Measurements from ENCODE around the gene FAM170B.

Gene FAM170B

DNA sequence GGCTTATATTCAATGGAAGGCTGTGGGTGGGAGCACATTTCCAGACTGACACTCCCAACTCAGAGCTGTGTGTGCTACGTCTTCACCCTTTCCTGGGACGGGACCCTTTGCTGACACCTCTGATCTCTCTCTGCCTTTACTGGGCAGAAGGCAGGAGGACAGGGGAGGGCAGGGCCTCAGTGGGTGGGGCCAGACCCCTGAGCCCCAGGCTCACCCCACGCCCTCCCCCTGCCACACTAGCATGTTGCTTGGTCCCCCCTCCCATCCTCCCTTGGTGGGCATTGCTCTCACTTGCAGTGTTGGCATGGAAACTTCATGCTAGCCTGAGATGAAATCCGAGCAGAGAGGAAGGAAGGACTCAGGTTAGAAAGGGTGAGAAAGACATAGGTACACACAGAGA lies 36.0 kb upstream of the FAM170B start:
- no peak for DNase-seq (ENCODE audit: low read depth, low spot score)

DNA sequence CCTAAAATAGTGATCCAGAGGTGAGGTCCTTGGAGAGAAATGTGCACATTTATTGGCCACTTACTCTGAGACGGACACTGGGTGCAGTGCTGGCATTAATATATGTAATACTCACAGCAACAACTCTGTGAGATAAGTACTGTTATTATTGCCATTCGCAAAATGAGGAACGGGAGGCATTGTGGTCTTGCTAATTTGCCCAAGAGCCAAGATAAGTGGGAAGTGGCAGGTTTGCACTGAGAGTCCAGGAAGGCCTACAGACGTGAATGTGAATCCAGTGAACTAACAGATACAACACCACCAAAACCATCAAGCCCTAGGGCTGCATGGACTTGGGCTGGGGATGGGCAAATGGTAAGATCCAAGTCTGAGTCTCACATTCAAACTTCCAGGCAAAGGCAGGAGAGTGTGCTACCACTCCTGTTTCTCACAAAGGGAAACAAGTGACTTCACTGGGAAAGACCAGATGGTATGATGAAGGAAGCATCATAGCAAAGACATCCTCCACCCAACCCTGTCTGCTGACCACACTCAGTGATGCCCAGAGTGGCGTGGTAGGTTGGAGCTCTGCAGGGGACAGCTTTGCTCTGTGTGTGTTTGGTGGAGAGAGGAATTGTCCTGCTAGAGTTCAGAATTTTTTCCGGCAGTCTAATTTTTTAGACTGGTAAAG lies 35.1 kb upstream of the FAM170B start:
- DNase-seq (ENCODE audit: low read depth, low spot score) = no peak

DNA sequence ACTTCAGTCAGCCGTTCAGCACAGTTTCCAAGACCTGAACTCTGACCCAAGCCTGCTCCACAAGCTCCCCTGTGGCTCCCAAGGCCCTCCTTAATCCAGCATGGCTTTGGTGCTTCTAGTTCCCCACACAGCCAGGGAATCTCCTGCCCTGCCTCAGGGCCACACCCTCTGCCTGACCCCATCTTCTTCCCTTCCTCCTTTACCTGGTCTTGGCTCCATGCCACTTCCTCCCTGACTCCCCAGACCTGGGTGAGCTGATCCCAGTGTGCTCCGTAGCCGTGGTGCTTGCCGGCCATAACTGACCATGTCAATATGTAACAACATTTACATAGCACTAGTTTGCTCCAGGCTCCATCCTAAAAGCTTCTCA lies 34.3 kb upstream of the FAM170B start:
- no peak for DNase-seq (ENCODE audit: low read depth, low spot score)

DNA sequence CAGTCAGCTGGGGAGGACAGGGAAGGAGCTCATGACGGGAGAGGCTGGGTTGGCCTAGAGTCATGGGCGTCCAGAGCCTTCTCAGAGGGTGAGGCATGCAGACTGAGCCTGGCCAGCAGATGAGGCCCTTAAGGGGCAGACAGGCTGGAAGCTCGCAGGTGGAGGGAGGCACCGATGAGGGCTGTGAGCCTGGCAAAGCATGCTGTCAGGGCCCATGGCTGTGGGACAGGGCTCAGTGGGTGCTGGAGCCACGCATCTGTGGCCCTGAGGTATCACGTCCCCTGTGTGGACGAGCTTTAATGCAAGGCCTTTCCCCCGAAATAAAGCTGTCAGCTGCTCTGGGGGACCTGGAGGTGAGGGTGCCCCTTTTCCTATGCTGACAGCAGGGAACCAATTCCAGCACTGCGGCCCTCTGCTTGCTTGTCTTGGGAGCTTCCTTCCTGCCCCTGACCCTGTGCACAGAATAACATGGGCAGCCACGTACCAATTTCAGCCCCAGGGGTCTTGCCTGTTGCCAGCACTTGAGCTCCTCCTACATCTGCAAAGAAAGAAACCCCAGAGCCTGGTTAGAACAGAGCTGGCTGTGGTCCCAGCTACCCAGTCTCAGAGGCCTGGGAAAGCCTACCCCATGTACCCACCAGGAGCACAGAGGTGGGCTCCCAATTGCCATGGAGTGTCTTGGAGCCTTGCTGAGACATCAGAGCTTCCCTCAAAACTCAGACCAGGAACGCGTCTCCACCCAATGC lies 33.8 kb upstream of the FAM170B start:
- DNase-seq (ENCODE audit: low read depth, low spot score) = no peak

DNA sequence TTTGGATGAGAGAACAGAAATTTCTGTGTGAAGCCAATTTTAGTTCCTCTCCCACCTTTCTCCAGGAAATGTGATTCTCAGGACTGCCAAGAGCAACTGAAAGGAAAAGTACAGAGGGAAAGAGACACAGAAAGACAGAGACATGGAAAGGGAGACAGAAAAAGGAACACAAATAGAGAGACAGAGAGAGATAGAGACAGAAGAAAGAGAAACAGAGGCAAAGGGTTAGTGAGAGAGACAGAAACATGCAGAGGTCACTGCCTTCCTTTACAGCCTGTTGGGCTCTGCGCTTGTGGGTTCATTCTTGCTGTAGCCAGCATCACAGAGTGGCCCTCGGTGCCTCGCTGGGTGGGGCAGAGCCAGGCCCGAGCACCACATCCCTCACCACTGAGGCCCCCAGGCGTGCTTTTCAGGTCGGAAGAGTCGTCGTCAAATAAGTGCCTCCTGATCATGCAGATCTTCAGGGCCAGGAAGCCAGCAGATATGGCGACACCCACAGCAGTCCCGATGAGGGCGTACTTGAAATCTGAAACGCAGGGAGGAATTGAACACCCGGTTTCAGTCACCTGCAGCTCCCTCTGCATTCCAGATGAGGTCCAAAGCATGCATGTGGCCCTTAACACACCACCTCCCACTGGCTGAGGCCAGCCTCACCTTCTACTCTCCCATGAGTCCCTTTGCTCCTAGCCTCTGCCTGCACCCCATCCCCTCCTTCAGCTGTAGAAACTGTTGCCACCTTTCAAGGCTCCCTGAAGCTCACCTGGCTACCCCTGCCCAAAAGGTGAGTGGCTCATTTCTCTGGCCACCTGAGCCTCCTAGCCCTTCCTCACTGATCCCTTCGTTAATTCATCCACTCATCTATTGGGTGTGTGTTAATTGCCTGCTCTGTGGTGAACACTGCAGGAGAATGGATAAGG lies 32.9 kb upstream of the FAM170B start:
- DNase-seq (ENCODE audit: low read depth, low spot score) = no peak

DNA sequence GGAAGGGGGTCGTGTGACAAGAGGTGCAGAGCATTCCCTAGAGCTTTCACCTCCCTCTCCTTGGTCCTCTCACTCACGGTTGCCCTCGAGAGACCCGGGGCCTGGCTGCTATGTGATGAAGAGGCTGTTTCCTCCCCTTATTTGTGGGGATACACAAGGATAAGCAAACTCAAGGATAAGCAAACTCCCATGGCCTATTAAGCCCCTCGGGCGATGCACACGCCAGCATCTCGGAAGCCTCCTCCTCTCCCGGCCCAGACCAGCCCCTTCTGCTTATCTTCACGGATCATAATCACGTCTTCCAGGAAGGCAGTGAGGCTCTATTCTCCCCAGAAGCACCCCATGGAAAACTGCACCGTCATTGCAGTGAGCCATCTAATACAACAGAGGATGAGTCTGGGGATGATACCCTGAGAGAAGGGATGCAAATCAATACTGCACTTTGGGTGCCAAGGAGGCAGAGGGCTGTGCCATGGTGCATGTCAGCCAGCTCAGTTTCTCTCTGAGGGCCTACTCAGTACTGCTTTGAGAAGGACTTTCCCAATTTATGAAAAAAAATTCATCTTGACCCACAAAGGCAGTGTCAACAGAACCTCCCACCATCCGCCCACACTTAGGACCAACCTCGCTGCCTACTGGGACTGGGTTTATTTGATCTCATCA lies 32.1 kb upstream of the FAM170B start:
- no peak for DNase-seq (ENCODE audit: low read depth, low spot score)

DNA sequence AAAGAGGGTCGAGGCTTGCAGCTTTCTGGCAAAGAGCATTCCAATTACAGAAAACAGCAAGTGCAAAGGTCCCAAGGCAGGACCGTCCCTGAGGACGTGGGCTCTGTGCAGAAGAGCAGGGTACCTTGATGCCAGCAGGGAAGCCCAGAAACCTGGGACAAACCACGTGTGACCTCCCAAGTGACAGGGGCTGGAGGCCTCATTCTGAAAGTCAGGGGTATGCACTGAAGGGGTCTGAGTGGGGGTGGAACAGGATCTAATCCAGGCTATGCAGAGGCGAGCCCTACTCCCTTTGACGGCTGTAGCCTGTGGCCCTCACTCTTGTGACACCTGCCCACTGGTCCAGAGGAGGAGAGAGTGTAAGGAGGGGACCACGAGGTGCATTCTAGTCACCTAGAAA lies 31.4 kb upstream of the FAM170B start:
- no peak for DNase-seq (ENCODE audit: low read depth, low spot score)

DNA sequence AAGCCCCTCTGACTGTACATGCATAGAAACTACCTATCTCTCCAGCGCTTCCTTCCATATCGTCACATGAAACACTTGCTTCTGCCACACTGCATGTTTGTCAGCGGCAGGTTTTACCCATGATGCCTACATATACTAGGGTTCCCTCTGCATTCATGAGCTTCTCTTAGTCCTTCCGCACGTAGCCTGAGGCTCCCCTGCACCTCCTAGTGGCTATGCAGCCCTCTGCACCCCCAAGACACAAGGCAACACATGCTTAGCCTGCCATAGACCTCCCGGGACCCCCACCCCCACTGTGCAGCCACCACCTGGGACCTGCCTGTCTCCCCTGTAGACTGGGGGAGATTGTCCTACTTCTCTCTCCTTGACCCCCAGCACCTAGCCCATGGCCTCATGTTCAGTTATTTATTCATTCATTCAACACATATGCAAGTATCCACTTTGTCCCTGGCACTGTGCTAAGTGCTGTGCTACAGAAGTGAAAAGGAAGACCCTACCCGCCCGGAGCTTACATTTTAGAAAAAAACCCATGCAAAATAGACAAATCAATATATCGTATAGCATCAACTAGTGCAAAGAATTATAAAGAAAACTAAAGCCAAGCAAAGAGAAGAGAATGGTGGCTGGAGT lies 30.9 kb upstream of the FAM170B start:
- no peak for DNase-seq (ENCODE audit: low read depth, low spot score)

DNA sequence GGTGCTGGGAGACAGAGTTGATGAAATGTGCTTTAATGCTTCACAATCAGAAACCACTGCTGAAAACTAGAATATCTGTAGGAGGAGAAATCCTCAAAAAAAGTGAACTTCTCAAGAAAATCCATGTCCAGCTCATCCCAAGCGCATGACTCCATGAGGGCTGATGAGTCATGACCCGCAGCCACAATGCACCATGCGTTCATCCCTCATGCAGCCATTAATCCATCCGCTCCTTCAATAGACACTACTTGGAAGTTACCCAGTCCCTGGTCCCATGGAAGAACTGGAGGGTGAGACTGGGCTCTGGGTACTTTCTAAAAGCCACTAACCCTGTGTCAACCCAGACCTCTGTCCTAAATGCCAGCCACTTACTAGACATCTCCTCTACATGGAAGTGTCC lies 29.9 kb upstream of the FAM170B start:
- no peak for DNase-seq (ENCODE audit: low read depth, low spot score)

DNA sequence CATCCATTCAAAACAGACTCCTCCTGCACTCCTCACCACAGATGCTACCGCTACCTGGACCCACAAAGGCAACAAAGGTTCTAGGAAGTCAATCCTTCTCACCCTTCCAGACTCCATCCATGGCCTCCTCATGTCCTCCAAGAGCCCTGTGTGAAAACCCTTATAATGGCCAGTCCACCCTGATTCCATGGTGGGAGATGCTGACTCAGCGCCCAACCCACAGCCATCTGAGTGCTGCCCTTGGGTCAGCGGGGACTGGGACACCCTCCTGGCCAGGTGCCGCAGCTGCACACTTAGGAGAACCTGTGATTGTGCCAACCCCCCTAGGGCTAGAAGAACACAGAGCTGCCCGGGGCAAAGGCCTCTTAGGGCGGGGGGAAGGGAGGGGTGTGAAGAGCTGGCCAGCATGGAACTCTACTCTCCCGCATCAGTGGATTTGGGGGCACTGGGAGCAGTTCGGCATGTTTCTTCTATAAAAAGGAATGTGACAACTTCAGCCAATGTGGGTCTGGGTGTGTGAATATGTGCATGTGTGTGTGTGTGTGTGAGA lies 29.0 kb upstream of the FAM170B start:
- DNase-seq (ENCODE audit: low read depth, low spot score) = no peak

DNA sequence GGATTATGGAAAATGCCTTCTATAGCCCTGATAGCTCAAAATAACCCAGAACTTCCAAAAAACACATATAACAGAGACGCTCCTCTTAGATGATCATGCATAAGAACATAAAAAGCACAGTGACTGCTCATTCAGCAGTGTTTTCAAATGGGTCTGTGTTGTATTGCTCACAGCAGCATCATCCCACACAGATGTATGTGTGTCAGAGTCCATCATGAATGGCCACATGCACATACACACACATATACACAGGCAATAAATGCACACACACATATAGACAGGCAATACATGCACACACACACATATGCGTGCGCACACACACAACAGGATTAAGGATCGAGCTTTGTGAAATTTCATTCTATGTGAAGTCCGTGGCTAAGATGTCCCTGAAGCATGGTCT lies 28.2 kb upstream of the FAM170B start:
- DNase-seq (ENCODE audit: low read depth, low spot score) = no peak

DNA sequence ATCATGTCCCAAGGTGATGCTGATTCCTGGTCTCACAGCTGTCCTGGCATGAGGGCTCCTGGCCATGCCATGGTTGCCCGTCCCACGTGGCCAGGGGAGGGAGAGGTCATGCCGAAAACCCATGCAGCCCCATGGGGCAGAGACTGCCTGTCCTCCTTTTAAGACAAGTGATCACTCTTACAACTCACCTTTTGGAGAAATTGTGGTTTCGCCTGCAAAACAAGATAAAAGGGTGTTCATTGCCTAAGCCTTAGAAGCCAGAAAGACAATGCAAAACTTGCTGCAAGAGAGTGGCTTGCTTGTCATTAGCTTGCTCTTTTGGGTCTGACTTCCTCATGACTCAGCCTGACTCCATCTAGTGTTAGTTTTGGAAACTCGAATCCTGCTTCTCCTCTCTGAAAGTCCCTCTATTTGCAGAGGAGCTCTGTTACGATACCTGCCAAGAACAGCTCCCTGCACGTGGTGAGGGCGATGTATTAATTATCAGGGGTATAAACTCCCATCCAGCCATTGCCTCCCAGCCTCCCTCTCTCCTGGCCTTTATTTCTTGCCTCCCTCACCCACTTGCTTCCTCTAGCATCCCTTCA lies 27.7 kb upstream of the FAM170B start:
- DNase-seq (ENCODE audit: low read depth, low spot score) = no peak

DNA sequence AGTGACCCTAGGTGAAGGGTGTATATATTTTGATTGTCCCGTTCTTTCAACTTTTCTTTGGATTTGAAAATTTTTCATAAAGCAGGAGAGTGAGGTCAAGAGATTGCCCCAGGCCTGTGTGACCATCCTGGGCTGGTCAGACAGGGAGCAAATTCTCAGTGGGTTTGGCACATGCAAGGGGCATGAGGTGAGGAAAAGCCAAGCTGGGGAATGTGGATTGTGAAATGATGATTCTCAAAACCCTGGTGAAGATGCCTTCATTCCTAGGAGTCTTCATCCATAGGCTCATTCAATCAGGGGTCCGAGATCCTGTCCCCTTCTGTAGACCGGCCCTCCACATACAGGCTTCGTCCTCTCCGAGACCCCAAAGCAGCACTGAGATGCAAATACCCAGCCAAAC lies 27.0 kb upstream of the FAM170B start:
- no peak for DNase-seq (ENCODE audit: low read depth, low spot score)

DNA sequence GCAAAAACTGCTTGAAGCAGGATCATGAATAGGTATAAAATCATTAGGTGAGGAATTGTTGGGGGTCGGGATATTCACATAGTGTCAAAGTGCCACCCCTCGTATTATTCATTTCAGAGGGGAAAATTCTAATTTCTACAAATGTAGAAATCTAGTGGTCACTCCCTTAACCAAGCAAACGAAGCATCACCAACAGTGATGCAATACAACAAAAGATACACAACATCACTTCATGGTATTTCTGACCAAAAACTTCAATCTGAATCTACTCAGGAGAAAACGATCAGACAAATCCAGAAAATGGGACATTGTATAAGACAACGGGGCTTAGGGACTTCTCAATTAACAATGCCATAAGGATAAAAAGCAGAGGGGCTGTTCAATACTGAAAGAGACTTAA lies 26.3 kb upstream of the FAM170B start:
- no peak for DNase-seq (ENCODE audit: low read depth, low spot score)

DNA sequence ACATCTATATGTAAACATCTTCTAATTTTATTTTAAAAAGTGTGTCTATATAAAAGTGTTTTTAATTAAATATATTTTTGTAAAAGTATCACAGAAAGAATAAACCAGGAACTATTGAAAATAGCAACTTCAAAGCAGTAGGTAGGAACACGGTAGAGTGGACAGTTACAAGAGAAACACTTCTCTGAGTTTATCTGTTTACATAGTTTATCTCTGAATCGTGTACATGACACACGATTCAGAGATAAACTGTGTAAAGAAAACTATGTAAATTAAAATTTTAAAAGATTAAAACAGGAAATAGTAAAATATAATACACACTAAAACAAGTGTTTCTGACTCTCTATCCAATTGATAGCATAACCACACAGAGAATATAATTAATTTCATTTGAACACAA lies 25.1 kb upstream of the FAM170B start:
- no peak for DNase-seq (ENCODE audit: low read depth, low spot score)

DNA sequence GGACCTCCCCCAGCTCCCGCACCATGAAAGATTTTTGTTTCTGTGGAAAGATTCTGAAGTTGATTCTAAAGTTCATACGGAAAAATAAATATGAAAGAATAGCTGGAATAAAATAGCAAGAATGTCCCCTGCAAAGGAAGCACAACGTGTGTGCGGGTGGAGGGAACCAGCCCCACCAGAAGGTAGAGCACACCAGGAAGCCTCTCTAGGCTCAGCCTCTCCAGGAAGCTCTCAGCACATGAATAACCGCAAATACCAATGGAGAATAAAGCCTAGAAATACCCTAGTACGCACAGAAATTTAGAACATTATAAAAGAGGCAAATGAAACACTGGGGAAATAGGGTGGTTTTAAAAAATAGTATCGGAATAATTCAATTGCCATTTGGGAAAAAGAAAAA lies 24.6 kb upstream of the FAM170B start:
- DNase-seq (ENCODE audit: low read depth, low spot score) = no peak

DNA sequence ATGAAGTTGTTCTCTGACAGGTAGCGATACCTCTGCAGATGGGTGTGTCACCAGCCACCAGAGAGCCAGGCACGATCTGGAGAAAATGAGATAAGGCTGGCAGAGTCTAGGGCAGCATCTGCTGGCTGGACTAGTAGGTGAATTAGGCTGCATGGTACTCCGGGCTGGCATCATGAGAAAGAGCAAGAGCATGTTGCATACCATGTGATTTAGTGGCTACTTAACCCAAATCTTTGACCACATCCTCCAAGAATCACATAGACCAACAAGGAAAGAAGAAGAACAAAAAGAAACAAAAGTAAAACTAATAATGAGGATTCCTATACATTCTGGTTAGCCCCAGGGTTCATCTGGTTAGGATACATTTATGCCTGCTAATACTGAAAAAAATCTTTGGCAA lies 23.4 kb upstream of the FAM170B start:
- DNase-seq (ENCODE audit: low read depth, low spot score) = no peak

DNA sequence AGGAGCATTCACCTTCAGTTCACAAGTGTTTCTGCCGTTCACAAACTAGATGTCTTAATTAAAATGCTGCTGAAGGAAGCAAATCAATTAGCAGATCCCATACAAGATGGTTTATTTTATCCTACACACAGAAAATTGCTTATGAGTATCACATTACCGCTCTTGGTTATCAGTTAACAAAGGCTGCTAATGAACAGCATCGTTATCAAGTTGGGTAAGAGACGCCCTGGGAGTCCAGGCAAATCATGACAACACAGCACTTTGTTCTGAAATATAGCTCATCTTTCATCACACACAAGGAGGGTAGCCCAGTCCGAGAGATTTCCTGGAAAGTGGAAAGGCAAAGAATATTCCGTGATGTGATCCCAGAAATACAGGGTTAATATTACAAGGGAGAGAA lies 20.8 kb upstream of the FAM170B start:
- DNase-seq (ENCODE audit: low read depth, low spot score) = no peak

DNA sequence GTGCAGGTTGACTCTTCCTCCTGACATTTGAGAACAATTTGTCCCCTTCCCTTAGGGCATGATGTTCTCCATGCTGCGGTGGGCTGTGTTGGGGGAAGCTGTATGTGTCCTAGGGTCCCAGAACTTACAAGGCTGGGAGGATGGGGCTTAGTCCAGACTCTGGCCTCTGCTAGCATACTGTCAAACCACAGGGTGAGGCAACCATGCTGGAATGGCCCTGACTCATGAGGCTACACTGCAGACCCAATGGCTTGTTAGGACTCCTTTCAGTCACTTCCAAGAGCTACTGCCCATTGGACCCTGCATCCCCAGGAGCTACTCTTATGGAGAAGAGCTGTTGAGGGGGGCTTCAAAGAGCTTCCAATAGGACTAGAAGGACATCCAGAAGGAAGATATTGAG lies 20.1 kb upstream of the FAM170B start:
- DNase-seq (ENCODE audit: low read depth, low spot score) = no peak

DNA sequence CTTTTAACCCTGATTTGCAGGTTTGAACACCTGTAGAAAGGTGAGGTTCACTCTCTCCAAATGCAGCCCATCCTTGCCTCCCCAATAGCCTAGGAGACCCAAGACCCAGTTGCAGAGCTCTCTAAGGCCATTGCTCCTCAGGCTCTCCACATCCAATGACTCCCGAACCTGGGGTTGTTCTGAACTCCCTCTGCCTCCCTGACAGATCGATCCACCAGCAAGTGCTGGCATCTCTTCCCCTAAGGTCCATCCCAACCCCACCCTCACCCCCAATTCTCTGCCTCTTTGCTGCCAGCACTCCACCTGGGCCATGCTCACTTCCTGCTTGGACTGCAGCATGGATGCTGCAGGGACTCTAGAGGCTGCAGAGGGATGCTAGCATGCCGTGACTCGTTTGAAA lies 19.3 kb upstream of the FAM170B start:
- DNase-seq (ENCODE audit: low read depth, low spot score) = no peak

DNA sequence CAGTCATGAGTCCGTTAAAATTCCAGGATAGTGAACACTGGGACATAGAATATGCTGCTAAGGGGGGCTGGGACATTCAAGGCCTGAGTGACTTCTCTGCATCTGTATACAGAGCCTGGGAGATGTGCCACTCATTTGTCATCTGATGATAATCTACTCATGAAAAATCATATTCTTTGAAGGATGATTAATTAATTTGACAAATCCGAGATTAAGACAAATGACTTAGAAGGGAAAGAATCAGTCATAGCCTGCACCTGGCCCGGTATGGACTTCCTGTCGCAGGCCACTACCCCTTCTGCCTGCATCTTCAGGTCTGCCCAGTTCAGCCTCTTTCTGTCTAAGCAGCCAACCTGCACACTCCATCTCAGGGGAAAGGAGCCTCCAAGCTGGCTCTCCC lies 18.8 kb upstream of the FAM170B start:
- no peak for DNase-seq (ENCODE audit: low read depth, low spot score)

Measured in brain pericyte (primary cell).